OCI-M1 (cell line): ENCODE measurements around the gene GLIPR2.
"Not testable (repeated sequence)": the region's sequence is repeated elsewhere in the genome, so short reads cannot be mapped to it uniquely, and the experiment has no call there.

Experiments
- DNase-seq: peaks from one replicate; lab custom pipeline; 2025; lab: John Stamatoyannopoulos, UW

The GLIPR2 gene

GRCh38 chr9:36144309-36145232 lies 8.0 kb downstream of the GLIPR2 start:
- no peak for DNase-seq

GRCh38 chr9:36145970-36146369 lies 9.4 kb downstream of the GLIPR2 start:
- DNase-seq, result no peak

GRCh38 chr9:36146651-36147050 lies 10.1 kb downstream of the GLIPR2 start:
- no peak for DNase-seq

GRCh38 chr9:36147441-36148175 lies 11.1 kb downstream of the GLIPR2 start:
- no peak for DNase-seq

GRCh38 chr9:36148311-36149051 lies 11.9 kb downstream of the GLIPR2 start:
- peak; percentile 87 for DNase-seq

- no peak for DNase-seq
Measured at GRCh38 chr9:36149197-36149596, 12.7 kb downstream of the GLIPR2 start.

GRCh38 chr9:36150574-36151315 lies 14.2 kb downstream of the GLIPR2 start:
- DNase-seq, result no peak

- DNase-seq, result peak; percentile 21
Measured at GRCh38 chr9:36151316-36152210, 15.0 kb downstream of the GLIPR2 start.

GRCh38 chr9:36152741-36153438 lies 16.4 kb downstream of the GLIPR2 start:
- no peak for DNase-seq

GRCh38 chr9:36153746-36154145 lies 17.2 kb downstream of the GLIPR2 start:
- no peak for DNase-seq

- peak; percentile 75 for DNase-seq
Measured at GRCh38 chr9:36154331-36154952, 17.9 kb downstream of the GLIPR2 start.

GRCh38 chr9:36156116-36156515 lies 19.6 kb downstream of the GLIPR2 start:
- no peak for DNase-seq

- peak; percentile 77 for DNase-seq
Measured at GRCh38 chr9:36158122-36158521, 21.6 kb downstream of the GLIPR2 start.

- no peak for DNase-seq
Measured at GRCh38 chr9:36158917-36159316, 22.4 kb downstream of the GLIPR2 start.

GRCh38 chr9:36159509-36159908 lies 23.0 kb downstream of the GLIPR2 start:
- not testable (repeated sequence) for DNase-seq

- not testable (repeated sequence) for DNase-seq
Measured at GRCh38 chr9:36160126-36160525, 23.6 kb downstream of the GLIPR2 start.

GRCh38 chr9:36161187-36161586 lies 24.7 kb downstream of the GLIPR2 start:
- DNase-seq, result no peak

- no peak for DNase-seq
Measured at GRCh38 chr9:36162211-36162738, 25.7 kb downstream of the GLIPR2 start.
